ENCODE results near the gene DHRS9.
"Not testable (repeated sequence)": the region's sequence is repeated elsewhere in the genome, so short reads cannot be mapped to it uniquely, and the experiment has no call there.

DHRS9 gene

GRCh38 chr2:169136428-169136827 lies 67.1 kb downstream of the DHRS9 start:
- not testable (repeated sequence) for DNase-seq (ENCODE audit: low read depth)

- no peak for DNase-seq (ENCODE audit: low read depth)
Observed at GRCh38 chr2:169136885-169137534, 67.6 kb downstream of the DHRS9 start.

- DNase-seq (ENCODE audit: low read depth): no peak
Observed at GRCh38 chr2:169137924-169138323, 68.6 kb downstream of the DHRS9 start.

GRCh38 chr2:169139145-169139544 lies 69.8 kb downstream of the DHRS9 start:
- DNase-seq (ENCODE audit: low read depth): no peak

- no peak for DNase-seq (ENCODE audit: low read depth)
Observed at GRCh38 chr2:169139993-169140767, 70.8 kb downstream of the DHRS9 start.

GRCh38 chr2:169141713-169142352 lies 72.5 kb downstream of the DHRS9 start:
- peak; percentile 53 for DNase-seq (ENCODE audit: low read depth)

DNA sequence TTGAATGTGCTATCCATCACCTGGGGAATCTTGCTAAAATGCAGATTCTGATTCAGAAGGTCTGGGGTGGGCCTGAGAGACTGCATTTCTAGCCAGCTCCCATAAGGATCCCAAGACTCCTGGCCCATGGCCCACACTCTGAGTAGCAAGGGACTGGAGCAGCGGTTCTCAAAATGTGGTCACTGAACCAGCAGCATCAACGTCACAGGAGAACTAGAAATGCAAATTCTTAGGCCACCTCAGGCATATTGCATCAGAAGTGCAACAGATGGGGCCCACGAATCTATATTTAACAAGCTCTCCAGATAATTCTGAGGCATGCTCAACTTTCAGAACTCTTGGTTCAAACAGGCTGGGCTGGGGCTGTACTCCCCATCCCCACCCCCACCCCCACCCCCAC lies 74.6 kb downstream of the DHRS9 start:
- DNase-seq (ENCODE audit: low read depth): no peak
